CD4-positive, alpha-beta T cell (primary cell): ENCODE data around the gene FLYWCH1. TPM values are rescaled to one million over a fixed set of nuclear protein-coding genes. Genes with fewer than 3 reads are reported as not detected.

Source experiments
- ATAC-seq: fragments of 200-7000 bp; cut with Tn5 transposase; one replicate; pipeline ENCODE4 v1.10.0; 2022; ENCODE audit warnings: mild to moderate bottlenecking; ENCODE audit not compliant: poor library complexity
- CTCF ChIA-PET: fragments of 350-600 bp; sonication (Branson Sonifier 250); formaldehyde crosslinking; loops from one replicate; lab custom pipeline; 2021; ENCODE audit warnings: antibody characterized with exemption, inconsistent platforms; lab: Charles Lee
- POLR2A ChIA-PET: fragments of 350-600 bp; sonication (Branson Sonifier 250); formaldehyde crosslinking; loops from one replicate; lab custom pipeline; 2021; ENCODE audit warnings: antibody characterized with exemption, inconsistent platforms; lab: Charles Lee
- DNase-seq, 14 experiments: peaks; one replicate each; pipeline ENCODE4 v3.0.0-alpha.2; 2013 to 2020; ENCODE audit warnings: mixed read lengths in 2 of 14
- H3K27ac ChIP-seq, 2 donors: one replicate each; pipeline versions ENCODE4 v1.5.1 to v1.7.0; 2013; ENCODE audit warnings: low read length in 2 of 2, low read depth in 1 of 2, mild to moderate bottlenecking in 1 of 2
- H3K27me3 ChIP-seq, 2 experiments: 1 replicate in 1 of 2; 2 replicates in 1 of 2; pipeline versions ENCODE4 v1.6.1 to v1.7.0; 2013; ENCODE audit warnings: low read length in 2 of 2, control low read depth in 1 of 2, mild to moderate bottlenecking in 1 of 2, moderate library complexity in 1 of 2; ENCODE audit not compliant: insufficient read depth in 2 of 2, control insufficient read depth in 1 of 2
- H3K36me3 ChIP-seq: one replicate; pipeline ENCODE4 v1.6.1; 2013; ENCODE audit warnings: low read length, control low read depth; ENCODE audit not compliant: insufficient read depth
- H3K4me1 ChIP-seq: one replicate; pipeline ENCODE4 v1.6.1; 2013; ENCODE audit warnings: low read length, control low read depth; ENCODE audit not compliant: insufficient read depth
- H3K4me3 ChIP-seq: one replicate; pipeline ENCODE4 v1.5.1; 2013; ENCODE audit warnings: mild to moderate bottlenecking, low read length, moderate library complexity
- H3K9me3 ChIP-seq, 2 experiments: 1 replicate in 1 of 2; 2 replicates in 1 of 2; pipeline versions ENCODE4 v1.6.1 to v1.7.0; 2013; ENCODE audit warnings: low read length in 2 of 2, mild to moderate bottlenecking in 2 of 2, control low read depth in 1 of 2, moderate library complexity in 1 of 2; ENCODE audit not compliant: control insufficient read depth in 1 of 2, insufficient read depth in 1 of 2
- H3K27ac Mint-ChIP-seq: one replicate; pipeline ENCODE4 v1.8.0; 2020; ENCODE audit warnings: mixed read lengths
- H3K27me3 Mint-ChIP-seq: one replicate; pipeline ENCODE4 v1.8.0; 2021; ENCODE audit warnings: mixed read lengths
- H3K36me3 Mint-ChIP-seq: one replicate; pipeline ENCODE4 v1.8.0; 2021; ENCODE audit warnings: low read depth, mixed read lengths
- H3K4me1 Mint-ChIP-seq: one replicate; pipeline ENCODE4 v1.8.0; 2021; ENCODE audit warnings: low read depth, mixed read lengths
- H3K4me3 Mint-ChIP-seq: one replicate; pipeline ENCODE4 v1.8.0; 2020; ENCODE audit warnings: mild to moderate bottlenecking, mixed read lengths
- H3K9me3 Mint-ChIP-seq: one replicate; pipeline ENCODE4 v1.8.0; 2020; ENCODE audit warnings: mixed read lengths
- CTCF ChIP-seq: fragments of 200-600 bp; IDR thresholded peaks from one replicate; pipeline ENCODE4 v1.8.0; 2022; ENCODE audit warnings: antibody characterized with exemption, mild to moderate bottlenecking
- intact Hi-C, 2 experiments: fragments of 100-400 bp; cut with DNase I in 1 of 2; cut with micrococcal nuclease in 1 of 2; formaldehyde crosslinking; loops; one replicate each; pipeline versions ENCODE4 v1.15.1 to v1.9.0; 2023 to 2025; cut with DNase I, micrococcal nuclease
- total RNA-seq, 174 experiments: library from RNA in 2 of 174; stranded (reverse) in 2 of 174; gene quantifications; one replicate each; pipeline ENCODE4 v1.2.3 and lab custom pipeline; 2021 to 2026

Gene FLYWCH1
- total RNA-seq, 2 experiments from 2014 or later: 84.8 to 97.0 TPM

GRCh38 chr16:2969545-2970521 is 58.1 kb downstream of the FLYWCH1 start:
- Histone ChIP-seq H3K9me3 (peaks cover 0 to 23% of the 10 kb centered on the region in 2 experiments), H3K27me3 (peaks cover 29 to 37% of the 10 kb centered on the region in 2 experiments), H3K4me3 (peak overlapping the region; percentile 56), H3K36me3 (no peaks in the 10 kb centered on the region), H3K27ac (no peak overlapping the region), H3K4me1 (peaks cover 54% of the 10 kb centered on the region)
- peak; percentile 69 for ATAC-seq
- DNase-seq: peak in 13 of 14 experiments; percentile 39 to 85 (median 56)
- ChIA-PET POLR2A (interaction anchor here (1.0 to 5.0 kb wide), 2 partner anchors 11 to 58 kb away, joined by 3 to 22 read pairs; partner anchors contain the start of genes FLYWCH1 and PKMYT1), CTCF (interaction anchor here (1.0 to 1.3 kb wide), 3 partner anchors 11 to 62 kb away, joined by 3 to 4 read pairs (median 3); no protein-coding TSS in a partner anchor)
- Mint-ChIP-seq H3K4me3 (peak overlapping the region; percentile 38), H3K9me3 (no peaks in the 10 kb centered on the region), H3K4me1 (peaks cover 23% of the 10 kb centered on the region), H3K27ac (no peak overlapping the region), H3K36me3 (no peaks in the 10 kb centered on the region), H3K27me3 (peaks cover 33% of the 10 kb centered on the region)
- no peak for TF ChIP-seq CTCF
- intact Hi-C loops: loop anchor here in 1 of 2 experiments (1.0 kb wide), 1 partner anchor 10 kb away; the partner anchor contains the start of gene PKMYT1

- Histone ChIP-seq H3K27ac (no peak overlapping the region), H3K9me3 (peaks cover 0 to 22% of the 10 kb centered on the region in 2 experiments), H3K4me1 (peaks cover 47% of the 10 kb centered on the region), H3K36me3 (no peaks in the 10 kb centered on the region), H3K27me3 (peaks cover 23 to 33% of the 10 kb centered on the region in 2 experiments), H3K4me3 (peak overlapping the region; percentile 56)
- H3K27me3 Mint-ChIP-seq: peaks cover 28% of the 10 kb centered on the region
- POLR2A ChIA-PET: interaction anchor here (5.0 kb wide), 1 partner anchor 10 kb away, joined by 22 read pairs; the partner anchor contains the start of gene PKMYT1
- H3K36me3 Mint-ChIP-seq: no peaks in the 10 kb centered on the region
- no peak for TF ChIP-seq CTCF
- CTCF ChIA-PET: interaction anchor here (1.0 to 1.3 kb wide), 3 partner anchors 11 to 61 kb away, joined by 3 to 4 read pairs (median 3); no protein-coding TSS in a partner anchor
- peak overlapping the region; percentile 67 for H3K4me3 Mint-ChIP-seq
- H3K9me3 Mint-ChIP-seq: no peaks in the 10 kb centered on the region
- ATAC-seq: no peak
- no peak for DNase-seq
- H3K4me1 Mint-ChIP-seq: peaks cover 19% of the 10 kb centered on the region
- H3K27ac Mint-ChIP-seq: no peak overlapping the region
- intact Hi-C loops: no loop called here
These were observed 58.8 kb downstream of the FLYWCH1 start for GRCh38 chr16:2970563-2970962.

- no peak overlapping the region for H3K27ac ChIP-seq
- ChIA-PET POLR2A (interaction anchor here (5.0 kb wide), 1 partner anchor 9 kb away, joined by 22 read pairs; the partner anchor contains the start of gene PKMYT1), CTCF (no interaction called here)
- TF ChIP-seq CTCF: no peak
- no peak for DNase-seq
- H3K9me3 ChIP-seq: peaks cover 0 to 15% of the 10 kb centered on the region in 2 experiments
- Mint-ChIP-seq H3K4me1 (peaks cover 19% of the 10 kb centered on the region), H3K27ac (no peak overlapping the region), H3K4me3 (peak overlapping the region; percentile 67), H3K36me3 (no peaks in the 10 kb centered on the region), H3K27me3 (peaks cover 22% of the 10 kb centered on the region), H3K9me3 (no peaks in the 10 kb centered on the region)
- ATAC-seq: no peak
- intact Hi-C loops: no loop called here
- H3K36me3 ChIP-seq: no peaks in the 10 kb centered on the region
- peaks cover 15 to 25% of the 10 kb centered on the region in 2 experiments for H3K27me3 ChIP-seq
- H3K4me3 ChIP-seq: no peak overlapping the region
- H3K4me1 ChIP-seq: peaks cover 39% of the 10 kb centered on the region
These were observed 59.6 kb downstream of the FLYWCH1 start for GRCh38 chr16:2971134-2971984.
